ENCODE data around the gene SLC16A4.
"Not testable (repeated sequence)": the region's sequence is repeated elsewhere in the genome, so short reads cannot be mapped to it uniquely, and the experiment has no call there.

Gene SLC16A4

DNA sequence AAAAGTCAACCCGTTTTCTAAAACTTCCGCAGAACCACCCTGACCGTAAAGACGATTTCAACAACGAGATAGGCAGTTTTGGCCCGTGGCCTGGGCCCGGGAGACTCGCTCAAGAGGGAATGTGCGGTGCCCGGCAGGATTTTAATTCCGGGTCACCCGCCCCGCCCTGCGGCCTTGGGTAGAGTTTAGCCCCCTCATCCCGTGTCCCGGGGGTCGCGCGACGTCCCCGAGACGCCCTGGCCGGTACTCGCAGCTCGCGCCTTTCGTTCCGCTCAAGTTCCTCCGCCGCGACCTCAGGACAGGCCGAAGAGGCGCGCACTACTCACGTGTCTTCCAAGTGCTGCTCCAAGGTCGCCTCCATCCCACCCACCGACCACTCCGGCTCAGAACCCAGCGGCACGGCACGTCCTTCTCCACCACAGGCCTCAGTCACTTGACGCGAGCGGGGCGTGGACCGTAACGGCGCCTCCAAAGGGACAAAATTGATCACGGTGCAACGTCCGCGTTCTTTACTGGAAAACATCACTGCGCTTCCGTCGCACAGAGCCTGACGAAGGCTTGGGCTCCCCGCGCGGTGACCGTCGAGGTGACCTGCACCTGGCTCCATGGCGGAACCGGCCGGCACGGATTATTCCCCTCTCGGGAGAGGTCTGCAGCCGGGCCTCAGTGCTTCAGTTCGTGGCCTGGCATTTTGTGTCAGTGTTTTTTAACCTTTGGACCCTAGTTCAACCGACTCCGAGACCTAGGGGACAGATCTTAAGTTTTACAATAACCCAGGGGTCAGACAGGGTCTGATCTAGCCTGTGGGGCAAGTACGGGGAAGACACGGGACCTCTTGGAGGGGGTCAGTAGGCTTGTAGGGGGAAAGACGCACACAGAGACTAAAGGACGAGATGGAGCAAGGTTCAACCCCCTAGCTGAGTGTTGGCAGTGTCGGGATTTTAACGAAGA lies 16.7 kb upstream of the SLC16A4 start, which contains the start of gene LAMTOR5:
Gene LAMTOR5 (minus strand): TSS at position 435 of the 951 bp plus-strand sequence. CDS start 74 bp downstream, at position 361.
- DNase-seq, result peak; percentile 86

DNA sequence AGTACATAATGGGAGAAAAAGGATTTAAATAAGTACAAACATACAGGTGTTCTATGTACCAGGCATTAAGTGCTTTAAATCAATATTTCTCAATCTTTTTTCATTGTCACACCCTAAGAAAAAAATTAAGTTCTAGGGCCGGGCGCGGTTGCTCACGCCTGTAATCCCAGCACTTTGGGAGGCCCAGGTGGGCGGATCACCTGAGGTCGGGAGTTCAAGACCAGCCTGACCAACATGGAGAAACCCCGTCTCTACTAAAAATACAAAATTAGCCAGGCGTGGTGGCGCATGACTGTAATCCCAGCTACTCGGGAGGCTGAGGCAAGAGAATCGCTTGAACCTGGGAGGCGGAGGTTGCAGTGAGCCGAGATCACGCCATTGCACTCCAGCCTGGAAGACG lies 15.6 kb upstream of the SLC16A4 start:
- not testable (repeated sequence) for DNase-seq

DNA sequence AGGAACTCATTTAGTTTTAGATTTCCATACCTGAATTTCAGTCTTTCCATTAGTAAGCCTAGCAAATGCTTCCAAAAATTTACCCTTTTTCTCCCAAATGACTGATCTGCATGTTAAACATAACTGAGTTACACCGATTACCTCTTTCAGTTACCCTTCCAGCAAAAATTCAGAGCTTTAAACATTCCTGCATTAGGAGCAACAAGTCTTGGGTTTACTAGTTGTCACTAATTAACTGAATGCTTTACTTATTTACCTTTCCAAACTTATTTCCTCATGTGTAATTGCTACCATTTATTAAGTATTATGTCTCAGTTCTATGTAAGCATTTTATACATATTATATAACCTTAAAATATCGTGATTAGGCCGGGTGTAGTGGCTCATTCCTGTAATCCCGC lies 13.6 kb upstream of the SLC16A4 start:
- DNase-seq, result no peak

DNA sequence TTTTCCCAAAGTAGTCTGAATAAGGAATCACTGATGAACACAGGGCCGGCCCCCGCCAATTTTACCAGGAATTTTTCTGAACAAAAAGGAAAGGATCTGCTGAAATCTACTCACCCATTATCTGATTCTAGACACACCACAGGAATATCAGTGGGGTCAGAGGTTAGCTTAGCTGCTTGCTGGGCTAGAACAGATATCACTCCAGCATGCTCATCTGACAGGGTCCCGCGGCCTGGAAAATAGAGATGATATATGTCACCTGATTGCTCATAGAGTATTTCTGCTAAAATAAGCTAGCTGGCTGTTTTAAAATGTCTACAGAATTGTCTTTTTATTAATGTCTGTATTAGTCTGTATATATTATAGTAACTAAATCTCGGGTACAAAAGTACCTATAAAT lies 13.0 kb upstream of the SLC16A4 start:
- DNase-seq, result no peak

DNA sequence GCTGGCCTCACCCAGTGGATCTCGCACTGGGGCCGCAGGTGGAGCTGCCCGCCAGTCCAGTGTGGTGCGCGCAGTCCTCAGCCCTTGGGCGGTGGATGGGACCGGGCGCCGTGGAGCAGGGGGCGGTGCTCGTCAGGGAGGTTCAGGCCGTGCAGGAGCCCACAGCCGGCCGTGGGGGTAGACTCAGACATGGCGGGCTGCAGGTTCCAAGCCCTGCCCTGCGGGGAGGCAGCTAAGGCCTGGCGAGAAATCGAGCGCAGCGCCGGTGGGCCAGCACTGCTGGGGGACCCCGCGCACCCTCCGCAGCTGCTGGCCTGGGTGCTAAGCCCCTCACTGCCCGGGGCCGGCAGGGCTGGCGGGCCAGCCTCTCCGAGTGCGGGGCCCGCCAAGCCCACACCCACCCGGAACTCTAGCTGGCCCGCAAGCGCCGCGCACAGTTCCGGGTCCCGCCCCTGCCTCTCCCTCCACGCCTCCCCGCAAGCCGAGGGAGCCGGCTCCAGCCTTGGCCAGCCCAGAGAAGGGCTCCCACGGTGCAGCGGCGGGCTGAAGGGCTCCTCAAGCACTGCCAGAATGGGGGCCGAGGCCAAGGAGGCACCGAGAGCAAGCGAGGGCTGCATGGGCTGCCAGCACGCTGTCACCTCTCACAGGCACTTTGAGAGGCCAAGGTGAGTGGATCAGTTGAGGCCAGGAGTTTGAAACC lies 5.6 kb upstream of the SLC16A4 start:
- DNase-seq, result not testable (repeated sequence)

DNA sequence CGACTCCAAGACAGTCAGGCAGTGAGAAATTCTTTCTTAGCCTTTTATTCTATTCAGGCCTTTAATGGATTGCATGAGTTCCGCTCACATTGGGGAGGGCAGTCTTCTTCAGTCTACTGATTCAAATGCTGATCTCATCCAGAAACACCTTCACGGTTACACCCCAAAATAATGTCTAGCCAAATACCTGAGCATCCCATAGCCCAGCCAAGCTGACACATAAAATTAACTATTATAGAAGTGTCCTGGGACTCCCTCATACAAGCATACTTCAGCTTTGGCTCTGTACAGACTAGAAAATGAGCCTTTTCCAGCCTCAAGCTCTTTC lies 3.6 kb upstream of the SLC16A4 start:
- no peak for DNase-seq

DNA sequence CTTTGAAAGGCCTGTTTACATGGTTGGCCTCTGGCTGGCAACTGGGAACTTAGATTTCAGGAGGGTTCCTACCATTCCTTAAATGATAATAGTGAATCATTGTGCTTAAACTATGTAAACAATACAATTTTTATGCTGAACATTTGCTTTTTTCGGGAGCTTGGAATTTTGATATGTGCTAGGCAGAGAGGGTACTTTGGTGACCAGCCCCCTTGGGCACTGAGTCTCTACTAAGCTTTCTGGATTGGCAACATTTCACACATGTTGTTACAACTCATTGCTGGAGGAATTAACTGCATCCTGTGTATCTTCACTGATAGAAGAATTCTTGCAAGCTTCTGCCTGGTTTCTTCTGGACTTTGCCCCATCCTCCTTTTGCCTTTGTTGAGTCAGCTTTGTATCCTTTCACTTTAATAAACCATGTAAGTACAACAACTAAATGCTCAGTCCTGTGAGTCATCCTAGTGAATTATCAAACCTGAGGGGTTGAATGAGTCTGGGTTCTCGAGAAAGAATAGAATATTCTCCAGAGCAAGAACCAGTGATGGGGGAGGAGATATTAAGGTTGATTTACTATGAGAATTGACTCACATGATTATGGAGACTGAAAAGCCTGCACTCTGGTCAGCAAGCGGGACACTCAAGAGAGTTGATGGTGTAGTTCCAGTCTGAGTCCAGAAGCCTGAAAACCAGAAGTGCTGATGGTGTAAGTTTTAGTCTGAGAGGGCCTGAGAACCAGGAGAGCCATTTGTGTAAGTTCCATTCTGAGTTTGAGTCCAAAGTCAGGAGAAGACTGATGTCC lies 3.1 kb upstream of the SLC16A4 start:
- no peak for DNase-seq

DNA sequence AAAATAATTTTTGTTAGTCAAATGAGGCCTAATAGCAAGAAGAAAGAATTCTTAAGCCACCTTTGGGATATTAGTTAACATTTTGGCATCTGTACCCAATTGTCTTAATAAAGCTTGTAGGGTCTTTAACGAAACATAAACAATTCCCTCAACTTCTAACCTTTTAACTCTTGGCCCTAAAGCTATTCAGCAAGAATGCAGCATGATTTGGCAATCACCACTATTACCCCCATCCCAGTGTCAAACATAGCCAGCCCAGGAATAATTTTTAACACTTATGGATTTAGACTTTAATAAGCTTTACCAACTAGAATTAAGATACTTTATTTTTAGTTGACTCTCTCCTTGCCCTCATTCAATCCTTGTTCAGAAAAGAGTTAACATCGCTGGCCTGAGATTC lies 2.5 kb upstream of the SLC16A4 start:
- DNase-seq, result no peak

DNA sequence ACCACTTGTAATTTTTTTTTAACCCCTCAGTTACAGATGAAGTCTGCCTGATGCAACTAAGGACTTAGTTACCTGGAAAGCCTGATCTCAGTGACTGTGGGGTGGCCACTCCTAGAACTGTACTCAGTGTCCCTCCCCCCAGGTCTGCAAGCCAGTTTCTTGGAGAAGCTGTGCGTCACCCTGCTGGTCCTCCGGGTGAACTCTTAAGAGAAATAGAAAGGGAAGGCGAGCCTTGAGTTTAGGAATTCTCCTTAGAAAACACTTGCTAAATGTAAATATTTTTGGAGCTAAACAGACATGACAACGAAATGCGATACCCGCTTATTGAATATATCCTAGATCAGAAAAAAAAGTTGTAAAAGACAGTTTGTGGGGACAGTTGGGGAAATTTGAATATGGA lies 730 bp downstream of the SLC16A4 start:
- DNase-seq, result peak; percentile 47

DNA sequence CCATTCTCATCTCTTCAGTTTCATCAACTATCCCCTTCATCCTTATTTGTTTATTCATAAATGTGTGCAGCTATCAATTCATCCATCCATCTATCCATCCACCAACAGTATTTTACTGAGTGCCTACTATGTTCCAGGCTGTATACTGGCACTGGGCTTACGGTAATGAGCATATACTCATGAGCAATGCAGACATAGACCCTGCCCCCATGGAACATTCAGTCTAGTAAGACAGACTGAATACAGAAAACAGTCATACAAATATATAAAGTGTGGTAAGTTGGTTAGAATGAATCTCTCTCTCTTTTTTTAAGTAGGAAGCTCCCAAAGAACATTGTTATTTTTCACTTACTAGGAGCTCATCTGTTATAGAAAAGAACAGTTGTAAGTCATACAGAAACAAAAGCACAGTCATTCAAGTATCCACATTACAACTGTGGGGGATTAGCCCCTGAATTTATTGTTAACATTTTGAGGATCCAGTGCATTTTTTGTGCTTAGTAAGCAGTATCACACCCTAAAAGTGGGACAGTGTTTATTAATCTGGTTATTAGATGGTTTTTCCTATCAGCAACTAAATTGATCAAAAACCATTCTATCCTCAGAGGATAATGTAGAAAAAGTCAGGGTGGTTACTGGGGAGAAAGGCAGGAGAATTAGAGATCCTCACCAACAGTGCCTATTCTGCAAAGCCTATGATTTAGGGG lies 3.6 kb downstream of the SLC16A4 start:
- no peak for DNase-seq

DNA sequence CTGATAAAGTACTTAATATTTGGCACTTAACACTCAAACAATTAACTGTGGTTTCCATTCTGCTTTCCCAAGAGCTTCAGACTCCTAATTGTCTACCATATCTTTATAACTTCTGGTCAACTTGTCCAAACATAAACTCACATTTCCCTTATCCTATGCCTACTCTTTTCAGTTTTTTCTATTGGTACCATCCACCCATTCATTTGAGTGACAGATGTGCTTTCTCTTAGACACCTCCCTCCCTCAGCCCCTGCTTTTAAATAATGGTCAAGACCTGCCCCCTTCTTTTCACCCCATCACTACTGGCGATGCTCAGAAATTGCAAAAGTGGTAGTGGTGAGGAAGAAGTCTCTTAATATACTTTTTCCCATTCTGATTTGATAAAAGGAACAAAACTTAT lies 5.5 kb downstream of the SLC16A4 start:
- DNase-seq, result no peak

DNA sequence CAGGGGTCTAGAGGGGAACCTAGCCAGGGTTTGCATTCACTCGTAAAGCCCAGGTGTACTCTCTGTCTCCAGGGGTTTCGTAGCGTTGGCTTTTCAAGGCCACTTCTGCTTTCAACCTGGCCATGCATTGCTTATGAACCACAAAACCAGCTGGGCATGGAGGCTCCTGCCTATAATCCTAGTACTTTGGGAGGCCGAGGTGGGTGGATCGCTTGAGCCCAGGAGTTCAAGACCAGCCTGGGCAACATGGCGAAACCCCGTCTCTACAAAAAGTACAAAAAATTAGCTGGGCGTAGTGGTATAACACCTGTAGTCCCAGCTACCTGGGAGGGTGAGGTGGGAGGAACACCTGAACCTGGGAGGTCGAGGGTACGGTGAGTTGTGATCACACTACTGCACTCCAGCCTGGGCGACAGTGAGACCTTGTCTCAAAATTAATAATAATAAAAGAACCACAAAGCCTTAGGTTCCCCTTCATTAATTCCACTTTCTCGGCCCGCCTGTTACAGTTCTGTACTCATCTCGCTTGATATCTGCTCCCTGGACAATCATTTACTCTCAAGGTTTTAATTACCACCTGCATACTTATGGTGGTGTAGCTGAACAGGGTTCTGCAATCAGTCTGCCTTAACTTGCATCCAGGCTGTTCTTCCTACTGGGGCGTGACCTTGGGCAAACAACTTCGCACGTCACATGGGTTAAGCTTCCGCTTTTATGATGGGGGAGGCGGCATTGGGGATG lies 6.1 kb downstream of the SLC16A4 start:
- DNase-seq, result no peak

DNA sequence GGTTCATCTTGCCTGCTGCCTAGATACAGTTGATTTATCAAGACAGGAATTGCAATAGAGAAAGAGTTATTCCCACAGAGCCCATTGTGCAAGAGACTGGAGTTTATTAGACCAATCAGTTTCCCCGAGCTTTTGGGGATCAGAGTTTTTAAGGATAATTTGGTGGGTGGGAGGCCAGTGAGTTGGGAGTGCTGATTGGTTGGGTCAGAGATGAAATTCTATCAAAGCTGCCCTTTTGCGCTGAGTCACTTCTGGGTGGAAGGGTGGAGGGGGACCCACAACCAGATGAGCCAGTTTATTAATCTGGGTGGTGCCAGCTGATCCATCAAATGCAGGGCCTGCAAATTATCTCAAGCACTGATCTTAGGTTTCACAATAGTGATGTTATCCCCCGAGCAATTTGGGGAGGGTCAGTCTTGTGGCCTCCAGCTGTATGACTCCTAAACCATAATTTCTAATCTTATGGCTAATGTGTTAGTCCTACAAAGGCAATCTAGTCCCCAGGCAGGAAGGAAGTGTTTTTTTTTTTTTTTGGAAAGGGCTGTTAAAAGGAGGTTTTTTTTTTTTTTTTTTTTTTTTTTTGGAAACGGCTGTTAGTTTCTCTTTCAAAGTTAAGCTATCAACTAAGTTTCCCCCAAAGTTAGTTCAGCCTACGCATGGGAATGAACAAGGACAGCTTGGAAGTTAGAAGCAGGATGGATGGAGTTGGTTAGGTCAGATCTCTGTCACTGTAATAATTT lies 7.4 kb downstream of the SLC16A4 start:
- DNase-seq, result no peak

DNA sequence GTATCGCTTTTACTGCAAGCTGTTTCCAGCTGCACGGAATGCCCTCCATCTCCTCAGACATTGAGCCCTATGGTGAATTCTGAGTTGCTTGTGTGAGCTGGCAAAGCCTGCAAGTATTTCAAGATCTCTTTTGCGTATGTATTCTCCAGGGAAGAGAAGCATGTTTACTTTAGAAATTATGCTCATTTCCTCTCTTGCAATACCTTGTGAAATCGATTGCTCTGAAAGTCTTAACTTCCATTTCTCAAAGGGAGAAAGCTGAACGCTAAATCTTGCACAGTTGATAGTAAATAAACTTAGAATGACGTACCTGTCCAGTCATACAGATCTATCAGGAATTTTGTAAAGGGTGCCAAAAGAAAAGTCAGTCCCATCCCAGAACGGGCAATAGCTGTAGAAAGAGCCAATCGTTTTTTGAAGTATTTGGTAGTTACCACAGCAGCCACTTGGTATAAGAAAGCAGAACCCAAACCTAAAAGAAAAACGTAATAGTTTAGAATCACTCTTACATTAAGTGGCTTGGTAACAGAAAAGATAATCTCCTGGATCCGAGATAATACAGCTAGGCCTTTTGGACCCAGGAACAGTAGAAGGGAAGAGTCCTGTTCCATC lies 10.0 kb downstream of the SLC16A4 start:
- no peak for DNase-seq

DNA sequence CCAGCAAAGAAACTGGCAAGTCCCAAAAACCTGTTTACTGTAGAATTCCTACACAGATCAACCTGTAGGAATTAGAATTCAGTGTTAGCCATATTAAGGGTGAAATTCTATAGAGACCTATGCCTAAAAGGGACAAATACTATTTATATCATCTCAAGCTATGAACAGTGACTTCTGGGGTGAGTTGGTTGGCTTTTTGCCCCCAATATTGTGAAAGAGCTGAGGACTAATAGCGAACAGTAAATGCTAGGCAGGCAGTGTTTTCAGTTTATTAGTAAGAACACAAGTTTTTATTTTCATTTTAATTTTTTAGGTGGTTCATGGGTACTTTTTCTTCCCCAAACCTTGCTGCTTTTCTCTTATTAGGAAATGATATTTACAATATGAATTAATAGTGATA lies 15.3 kb downstream of the SLC16A4 start:
- no peak for DNase-seq

DNA sequence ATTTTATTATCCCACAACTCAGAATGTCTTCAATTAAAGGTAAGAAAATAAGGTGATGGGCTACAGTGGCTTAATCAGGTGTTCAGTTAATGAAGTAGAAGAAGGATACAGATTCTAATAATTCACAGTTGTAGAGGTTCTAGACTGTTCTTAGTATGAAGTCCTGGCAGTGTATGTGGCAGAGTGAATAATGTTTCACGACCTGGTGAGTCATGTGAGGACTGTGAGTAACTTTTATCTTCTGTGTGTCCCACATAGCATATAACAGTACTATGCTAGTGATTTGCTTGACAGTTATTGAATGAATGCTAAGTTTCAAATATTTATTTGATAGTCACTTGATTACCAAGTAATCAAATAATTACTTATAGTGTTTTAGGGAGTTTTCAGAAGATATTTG lies 20.0 kb downstream of the SLC16A4 start:
- no peak for DNase-seq

DNA sequence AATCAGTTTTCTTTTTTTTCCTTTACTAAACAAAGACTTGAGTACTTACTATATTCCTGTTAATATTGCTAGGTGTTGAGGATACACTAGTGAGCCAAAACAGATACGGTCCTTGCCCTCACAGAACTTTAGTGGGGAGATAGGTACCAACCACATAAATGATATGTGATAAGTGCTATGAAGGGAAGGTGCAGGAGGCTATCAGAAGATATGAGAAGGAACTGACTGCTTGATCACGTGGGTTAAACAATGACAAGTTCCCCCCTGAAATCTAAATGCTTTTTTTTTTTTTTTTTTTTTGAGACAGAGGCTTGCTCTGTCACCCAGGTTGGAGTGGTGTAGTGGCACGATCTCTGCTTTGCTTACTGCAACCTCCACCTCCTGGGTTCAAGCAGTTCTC lies 26.6 kb downstream of the SLC16A4 start:
- DNase-seq, result no peak

DNA sequence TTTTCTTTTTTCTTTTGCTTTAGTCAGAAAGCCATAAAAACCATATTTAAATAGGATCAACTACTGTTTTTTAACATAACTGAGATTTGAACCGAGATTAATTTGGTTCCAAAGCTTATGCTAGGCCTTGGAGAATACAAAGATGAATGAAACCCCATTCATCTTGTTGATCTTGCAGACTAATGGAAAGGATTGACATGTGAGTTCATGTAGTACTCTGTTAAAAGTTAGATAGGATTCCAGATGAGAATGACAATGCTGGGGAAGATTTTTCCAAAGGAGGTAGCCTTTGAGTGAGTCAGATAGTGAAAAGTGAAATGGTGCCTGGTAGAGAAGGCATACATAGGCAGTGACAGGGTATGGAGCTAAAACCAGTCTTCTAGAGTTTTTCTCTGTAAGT lies 29.0 kb downstream of the SLC16A4 start:
- no peak for DNase-seq

DNA sequence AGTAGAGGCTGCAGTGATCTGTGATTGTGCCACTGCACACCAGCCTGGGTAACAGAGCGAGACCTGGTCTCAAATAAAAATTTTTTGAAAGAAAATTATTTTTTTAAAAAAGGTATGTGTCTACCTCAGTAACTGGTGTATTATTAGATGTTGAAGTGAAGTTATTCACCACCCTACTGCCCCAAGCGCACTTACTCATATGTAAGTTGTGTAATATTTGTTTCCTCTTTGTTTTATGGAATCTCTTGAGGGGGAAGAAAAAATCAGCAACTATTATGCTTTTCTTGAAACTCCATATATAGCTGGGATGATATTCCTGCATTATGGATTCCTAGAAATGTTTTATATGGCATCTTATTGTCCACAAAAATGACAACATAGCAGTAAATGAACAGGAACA lies 30.4 kb downstream of the SLC16A4 start:
- no peak for DNase-seq

DNA sequence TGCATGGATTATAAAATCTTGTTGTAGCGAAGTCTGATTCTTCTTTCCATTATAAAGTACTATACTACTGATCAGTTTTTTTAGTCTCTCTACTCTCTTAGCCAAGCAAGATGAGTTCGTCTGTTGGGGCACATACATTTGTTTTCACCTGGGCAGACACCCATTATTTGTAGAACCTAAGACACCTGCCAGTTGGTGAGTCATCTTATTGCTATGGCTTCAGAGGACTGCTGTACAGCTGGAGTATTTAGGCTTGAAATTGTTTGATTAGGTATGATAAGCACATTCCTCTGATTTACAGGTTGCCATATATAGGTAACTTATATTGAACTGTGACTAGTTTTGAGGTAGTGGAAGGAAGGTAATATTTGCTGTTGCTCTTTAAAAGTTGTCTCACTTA lies 34.4 kb downstream of the SLC16A4 start:
- DNase-seq, result no peak

DNA sequence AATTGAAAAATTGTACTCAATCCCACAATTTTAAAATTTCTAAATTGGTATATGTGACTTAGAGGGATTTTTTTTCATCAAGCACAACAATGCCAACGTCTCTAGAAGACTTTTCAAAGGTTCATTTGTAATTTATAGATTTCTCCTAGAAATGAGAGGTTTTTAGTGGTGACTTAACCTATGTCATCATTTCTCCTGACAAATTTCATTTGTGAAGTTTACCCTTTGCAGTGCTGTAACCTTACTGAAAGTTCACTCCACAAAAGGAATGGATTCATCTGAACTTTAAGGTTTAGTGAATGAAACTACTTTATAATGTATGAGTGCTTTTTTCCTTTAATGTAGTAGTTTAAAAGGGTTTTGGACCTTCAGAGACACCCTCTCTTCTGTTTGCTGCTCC lies 35.5 kb downstream of the SLC16A4 start:
- no peak for DNase-seq
